Stimulated activated CD8-positive, alpha-beta memory T cell treated with anti-CD3 and anti-CD28 coated beads, Interleukin-15, amount 100 ng/mL, for 1 hour (primary cell): ENCODE data around the gene PUS1.

Source experiments
- DNase-seq: peaks from one replicate; pipeline ENCODE4 v3.0.0-alpha.2; 2020; ENCODE audit warnings: low read depth

Gene PUS1

DNA sequence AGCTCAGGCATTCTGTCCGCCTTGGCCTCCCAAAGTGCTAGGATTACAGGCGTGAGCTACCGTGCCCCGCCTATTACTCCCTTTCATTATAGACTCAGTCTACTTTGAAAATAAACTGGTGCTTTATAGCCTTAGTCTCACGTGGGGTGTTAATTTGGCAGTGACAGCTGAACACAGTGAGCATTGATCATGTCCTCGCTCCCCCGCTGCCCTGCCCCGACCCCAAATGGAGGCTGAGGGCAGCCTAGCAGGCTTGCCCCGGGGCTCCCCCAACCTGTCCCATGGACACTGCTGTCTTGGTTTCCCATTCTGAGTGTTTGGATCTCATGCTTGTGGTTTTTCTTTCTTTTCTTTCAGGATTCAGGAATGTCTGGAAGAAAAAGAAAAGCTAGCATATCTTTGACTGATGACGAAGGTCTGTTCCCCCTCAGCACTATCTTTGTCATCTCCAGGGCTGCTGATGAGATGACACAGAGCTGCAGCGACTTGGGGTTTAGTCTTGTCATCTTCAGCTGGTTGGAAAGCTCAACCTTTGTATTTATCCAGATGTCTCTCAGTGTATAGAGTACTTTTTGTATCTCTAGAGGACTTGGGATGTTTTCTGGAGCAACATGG lies 62.8 kb downstream of the PUS1 start:
- DNase-seq = no peak

DNA sequence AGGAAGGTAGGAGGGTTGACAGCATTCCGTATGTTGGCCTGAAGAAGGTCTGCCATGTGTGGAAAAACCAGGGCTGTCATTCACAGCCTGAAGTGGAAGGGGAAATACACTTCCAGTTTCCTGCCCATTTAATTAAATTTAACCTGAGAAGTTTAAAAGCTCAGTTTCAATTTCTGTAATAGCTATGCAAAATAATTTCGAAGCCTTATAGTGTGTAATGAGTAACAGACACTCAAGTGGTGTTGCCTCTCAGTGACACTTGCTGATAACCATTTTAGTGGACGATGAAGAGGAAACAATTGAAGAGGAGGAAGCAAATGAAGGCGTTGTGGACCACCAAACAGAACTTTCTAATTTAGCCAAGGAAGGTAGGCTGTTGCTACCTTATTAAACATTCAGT lies 65.5 kb downstream of the PUS1 start:
- no peak for DNase-seq
